Muscle layer of duodenum (tissue), 2 donors: Measurements from ENCODE around the gene SNAP47.

Source experiments
- H3K27ac ChIP-seq: one replicate; pipeline ENCODE4 v1.7.0; 2013; ENCODE audit warnings: mild to moderate bottlenecking, low read length
- H3K27me3 ChIP-seq: one replicate; pipeline ENCODE4 v1.7.0; 2013; ENCODE audit warnings: low read depth, mild to moderate bottlenecking, control low read depth, low read length
- H3K36me3 ChIP-seq, 2 donors: one replicate each; pipeline ENCODE4 v1.7.0; 2013; ENCODE audit warnings: low read length in 2 of 2, control low read depth in 1 of 2, mild to moderate bottlenecking in 1 of 2; ENCODE audit not compliant: insufficient read depth in 2 of 2, control insufficient read depth in 1 of 2
- H3K4me1 ChIP-seq, 2 donors: one replicate each; pipeline ENCODE4 v1.7.0; 2013; ENCODE audit warnings: low read length in 2 of 2, mild to moderate bottlenecking in 2 of 2, control low read depth in 1 of 2, moderate library complexity in 1 of 2; ENCODE audit not compliant: insufficient read depth in 2 of 2, control insufficient read depth in 1 of 2
- H3K4me3 ChIP-seq, 2 donors: one replicate each; pipeline ENCODE4 v1.7.0; 2013; ENCODE audit warnings: low read length in 2 of 2, low read depth in 1 of 2, mild to moderate bottlenecking in 1 of 2
- H3K9me3 ChIP-seq, 2 donors: one replicate each; pipeline ENCODE4 v1.7.0; 2013; ENCODE audit warnings: low read length in 2 of 2, control low read depth in 1 of 2, mild to moderate bottlenecking in 1 of 2; ENCODE audit not compliant: control insufficient read depth in 1 of 2
- donor health status: healthy.

The SNAP47 gene

GRCh38 chr1:227765261-227766014 is 30.2 kb downstream of the SNAP47 start:
- Histone ChIP-seq H3K36me3 (peaks cover 17 to 38% of the 10 kb centered on the region in 2 donors), H3K27me3 (no peaks in the 10 kb centered on the region), H3K4me3 (no peak overlapping the region), H3K9me3 (no peaks in the 10 kb centered on the region), H3K27ac (no peak overlapping the region), H3K4me1 (peaks cover 0 to 22% of the 10 kb centered on the region in 2 donors)

GRCh38 chr1:227766015-227766634 is 30.9 kb downstream of the SNAP47 start:
- Histone ChIP-seq H3K9me3 (no peaks in the 10 kb centered on the region), H3K4me1 (peaks cover 0 to 19% of the 10 kb centered on the region in 2 donors), H3K27me3 (no peaks in the 10 kb centered on the region), H3K27ac (no peak overlapping the region), H3K36me3 (peaks cover 17 to 41% of the 10 kb centered on the region in 2 donors), H3K4me3 (no peak overlapping the region)

- peaks cover 0 to 19% of the 10 kb centered on the region in 2 donors for H3K4me1 ChIP-seq
- H3K36me3 ChIP-seq = peaks cover 17 to 41% of the 10 kb centered on the region in 2 donors
- no peaks in the 10 kb centered on the region for H3K9me3 ChIP-seq
- no peak overlapping the region for H3K27ac ChIP-seq
- H3K4me3 ChIP-seq = no peak overlapping the region
- no peaks in the 10 kb centered on the region for H3K27me3 ChIP-seq
These were observed 31.5 kb downstream of the SNAP47 start for GRCh38 chr1:227766653-227767277.

GRCh38 chr1:227767401-227768124 is 32.3 kb downstream of the SNAP47 start:
- H3K27ac ChIP-seq = no peak overlapping the region
- no peaks in the 10 kb centered on the region for H3K9me3 ChIP-seq
- no peaks in the 10 kb centered on the region for H3K27me3 ChIP-seq
- peaks cover 0 to 14% of the 10 kb centered on the region in 2 donors for H3K4me1 ChIP-seq
- no peak overlapping the region for H3K4me3 ChIP-seq
- H3K36me3 ChIP-seq = peaks cover 17 to 41% of the 10 kb centered on the region in 2 donors

- no peak overlapping the region for H3K27ac ChIP-seq
- H3K27me3 ChIP-seq = no peaks in the 10 kb centered on the region
- peaks cover 17 to 41% of the 10 kb centered on the region in 2 donors for H3K36me3 ChIP-seq
- no peak overlapping the region for H3K4me3 ChIP-seq
- H3K9me3 ChIP-seq = no peaks in the 10 kb centered on the region
- peaks cover 0 to 9% of the 10 kb centered on the region in 2 donors for H3K4me1 ChIP-seq
These were observed 32.8 kb downstream of the SNAP47 start for GRCh38 chr1:227768125-227768439.

- Histone ChIP-seq H3K4me1 (peaks cover 0 to 3% of the 10 kb centered on the region in 2 donors), H3K27ac (no peak overlapping the region), H3K36me3 (peaks cover 17 to 41% of the 10 kb centered on the region in 2 donors), H3K4me3 (no peak overlapping the region), H3K9me3 (no peaks in the 10 kb centered on the region), H3K27me3 (no peaks in the 10 kb centered on the region)
These were observed 33.4 kb downstream of the SNAP47 start for GRCh38 chr1:227768640-227769039.

- Histone ChIP-seq H3K4me1 (peaks cover 0 to 1% of the 10 kb centered on the region in 2 donors), H3K36me3 (peaks cover 17 to 41% of the 10 kb centered on the region in 2 donors), H3K9me3 (no peaks in the 10 kb centered on the region), H3K27ac (no peak overlapping the region), H3K4me3 (no peak overlapping the region), H3K27me3 (no peaks in the 10 kb centered on the region)
These were observed 34.1 kb downstream of the SNAP47 start for GRCh38 chr1:227769047-227769935.

- Histone ChIP-seq H3K36me3 (peaks cover 17 to 41% of the 10 kb centered on the region in 2 donors), H3K9me3 (no peaks in the 10 kb centered on the region), H3K4me1 (peaks cover 0 to 9% of the 10 kb centered on the region in 2 donors), H3K4me3 (no peak overlapping the region), H3K27ac (no peak overlapping the region), H3K27me3 (no peaks in the 10 kb centered on the region)
These were observed 34.8 kb downstream of the SNAP47 start for GRCh38 chr1:227769936-227770494.

- no peaks in the 10 kb centered on the region for H3K27me3 ChIP-seq
- H3K4me3 ChIP-seq = no peak overlapping the region
- peaks cover 0 to 14% of the 10 kb centered on the region in 2 donors for H3K4me1 ChIP-seq
- no peaks in the 10 kb centered on the region for H3K9me3 ChIP-seq
- peaks cover 17 to 41% of the 10 kb centered on the region in 2 donors for H3K36me3 ChIP-seq
- H3K27ac ChIP-seq = no peak overlapping the region
These were observed 35.6 kb downstream of the SNAP47 start for GRCh38 chr1:227770812-227771211.

GRCh38 chr1:227771326-227771725 is 36.1 kb downstream of the SNAP47 start:
- no peaks in the 10 kb centered on the region for H3K9me3 ChIP-seq
- H3K36me3 ChIP-seq = peaks cover 17 to 41% of the 10 kb centered on the region in 2 donors
- H3K4me1 ChIP-seq = peaks cover 0 to 18% of the 10 kb centered on the region in 2 donors
- no peak overlapping the region for H3K4me3 ChIP-seq
- H3K27me3 ChIP-seq = no peaks in the 10 kb centered on the region
- no peak overlapping the region for H3K27ac ChIP-seq
